Mesenteric fat pad (tissue), 1 donor: Measurements from ENCODE around the gene PDZD7. TPM values are rescaled to one million over a fixed set of nuclear protein-coding genes. Genes with fewer than 3 reads are reported as not detected.
A peak's percentile ranks its signal among the peaks of the same experiment; 100 is the strongest.

Source experiments
- DNase-seq: peaks from one replicate; pipeline ENCODE4 v3.0.0-alpha.2; 2020; ENCODE audit warnings: low spot score
- total RNA-seq: library from RNA; stranded (reverse); fragmentation: NEBNext Ultra II Directional; extraction: Animal tissue kit (Norgen Biotek cat#: 25700); gene quantifications from one replicate; pipeline ENCODE4 v1.2.1, GENCODE V29; 2021
- donor health status: DM: yes; HTN: yes; CAD: no.

Gene PDZD7
- total RNA-seq, 1 donor from 2014 or later, result 0.55 TPM

DNA sequence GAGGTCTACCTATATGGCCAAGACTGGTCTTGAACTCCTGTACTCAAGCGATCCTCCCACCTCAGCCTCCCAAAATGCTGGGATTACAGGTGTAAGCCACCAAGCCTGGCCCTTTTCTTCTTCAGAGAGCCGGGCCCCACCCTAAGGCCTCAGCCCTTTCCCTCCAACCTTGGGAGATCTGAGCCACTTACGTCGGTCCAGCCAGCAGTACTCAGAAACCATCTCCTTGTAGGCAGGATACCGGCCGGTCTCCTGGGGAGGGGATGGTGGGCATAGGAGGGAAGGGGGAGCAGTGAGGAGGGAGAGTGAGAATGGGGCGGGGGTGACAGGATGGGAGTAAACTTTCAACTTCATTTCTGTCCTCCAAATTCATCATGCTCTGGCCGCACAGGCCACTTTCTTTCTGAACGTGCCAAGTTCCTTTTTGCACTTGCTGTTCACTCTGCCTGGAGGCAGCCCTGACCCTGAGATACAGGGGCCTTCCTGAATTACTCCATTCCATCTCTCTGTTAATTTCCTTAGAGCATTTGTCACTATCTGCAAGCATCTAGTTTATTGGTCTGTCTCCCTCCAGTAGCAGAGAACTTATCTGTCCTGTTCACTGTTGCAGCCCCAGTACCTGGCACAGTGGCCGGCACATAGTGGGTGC lies 10.4 kb downstream of the PDZD7 start:
- DNase-seq, result no peak

DNA sequence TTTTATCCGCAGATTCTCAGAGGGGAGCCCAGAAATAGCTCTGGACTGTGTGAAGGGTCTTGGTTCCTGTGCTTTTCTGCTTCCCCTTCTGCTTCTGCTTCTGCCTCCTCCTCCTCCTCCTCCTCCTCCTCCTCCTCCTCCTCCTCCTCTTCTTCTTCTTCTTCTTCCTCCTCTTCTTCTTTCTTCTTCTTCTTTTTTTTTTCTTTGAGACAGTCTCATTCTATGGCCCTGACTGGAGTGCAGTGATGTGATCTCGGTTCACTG lies 11.6 kb downstream of the PDZD7 start:
- DNase-seq, result no peak

DNA sequence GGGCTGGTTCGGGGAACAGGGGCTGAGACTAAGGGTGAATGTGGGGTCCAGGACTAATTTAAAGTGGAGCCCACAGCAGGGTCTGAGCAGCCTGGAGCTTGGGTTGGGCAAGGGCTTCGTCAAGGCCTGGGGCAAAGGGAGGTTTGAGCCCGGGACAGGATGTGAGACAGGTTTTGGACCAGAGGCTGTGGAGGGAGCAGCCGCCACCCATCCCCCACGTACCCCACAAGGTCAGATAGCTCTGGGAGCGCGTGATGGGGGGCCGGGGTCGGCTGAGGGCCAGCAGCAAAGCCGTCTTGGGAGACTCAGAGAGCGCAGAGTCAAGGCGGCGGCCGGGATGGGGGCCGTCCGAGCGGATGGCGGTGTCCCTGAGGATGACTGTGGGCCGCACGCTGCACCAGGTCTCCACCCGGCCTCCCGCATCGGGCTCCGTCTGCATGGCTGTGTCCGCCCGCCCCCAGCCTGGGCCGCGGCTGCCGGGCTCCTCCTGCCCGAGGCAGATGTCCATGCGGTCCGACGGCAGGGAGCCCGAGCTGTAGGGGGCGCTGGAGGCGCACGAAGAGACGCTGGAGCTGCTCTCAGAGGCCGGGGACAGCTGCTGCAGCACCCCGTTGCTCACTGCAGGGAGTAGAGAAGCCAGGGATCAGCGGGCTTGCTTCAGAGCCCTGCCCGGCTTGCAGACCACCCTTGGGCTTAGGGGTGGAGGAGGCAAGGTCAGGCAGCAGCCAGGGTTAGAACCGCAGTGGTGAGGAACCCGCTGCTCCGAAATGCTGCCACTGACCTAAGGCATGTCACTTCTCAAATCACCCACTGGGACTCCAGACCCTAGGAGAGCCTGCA lies 12.1 kb downstream of the PDZD7 start:
- DNase-seq, result peak; percentile 95

DNA sequence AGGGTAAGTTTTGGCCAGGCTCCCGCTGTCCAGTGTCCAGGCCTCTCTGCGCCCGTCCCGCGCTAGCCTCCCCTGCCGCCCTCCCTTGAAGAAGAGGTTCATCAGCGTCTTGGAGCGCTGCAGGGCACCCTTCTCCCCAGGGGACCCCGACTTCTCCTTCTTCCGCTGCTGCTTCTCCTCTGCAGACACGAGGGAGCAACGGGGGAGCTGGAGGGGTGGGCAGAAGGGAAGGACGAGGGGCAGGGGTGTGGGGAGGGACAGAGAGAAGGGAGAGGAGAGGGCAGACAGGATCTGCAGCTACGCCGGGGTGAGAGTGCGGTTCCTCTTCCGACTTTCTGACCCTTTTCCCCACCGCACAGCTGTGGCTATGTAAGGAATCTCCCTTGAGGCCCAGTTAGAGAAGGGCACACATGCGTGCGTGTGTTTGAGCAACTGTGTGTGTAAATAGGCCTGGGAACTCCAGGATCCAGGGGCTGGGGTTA lies 12.8 kb downstream of the PDZD7 start:
- no peak for DNase-seq

GRCh38 chr10:101016814-101017213 lies 14.1 kb downstream of the PDZD7 start:
- no peak for DNase-seq

DNA sequence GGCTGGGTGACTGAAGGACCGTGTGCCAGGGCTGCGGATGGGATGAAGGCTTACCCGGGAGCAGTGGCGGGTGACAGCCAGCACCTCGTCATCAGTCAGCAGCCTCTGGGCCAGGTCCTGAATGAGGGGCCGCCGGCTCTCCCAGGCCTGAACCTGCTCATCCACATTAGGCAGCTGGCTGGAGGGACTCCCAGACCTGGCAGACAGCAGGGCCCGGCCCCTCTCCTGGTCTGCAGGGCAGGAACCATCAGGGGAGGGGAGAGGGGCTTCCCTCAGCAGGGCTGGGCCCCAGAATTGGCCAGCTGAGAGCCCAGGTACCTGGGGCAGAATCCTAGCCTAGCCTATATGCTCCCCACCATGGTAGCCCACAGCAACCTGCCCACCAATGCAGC lies 15.4 kb downstream of the PDZD7 start:
- DNase-seq, result no peak

- DNase-seq, result no peak
These were observed 15.9 kb downstream of the PDZD7 start for GRCh38 chr10:101014966-101015581.

DNA sequence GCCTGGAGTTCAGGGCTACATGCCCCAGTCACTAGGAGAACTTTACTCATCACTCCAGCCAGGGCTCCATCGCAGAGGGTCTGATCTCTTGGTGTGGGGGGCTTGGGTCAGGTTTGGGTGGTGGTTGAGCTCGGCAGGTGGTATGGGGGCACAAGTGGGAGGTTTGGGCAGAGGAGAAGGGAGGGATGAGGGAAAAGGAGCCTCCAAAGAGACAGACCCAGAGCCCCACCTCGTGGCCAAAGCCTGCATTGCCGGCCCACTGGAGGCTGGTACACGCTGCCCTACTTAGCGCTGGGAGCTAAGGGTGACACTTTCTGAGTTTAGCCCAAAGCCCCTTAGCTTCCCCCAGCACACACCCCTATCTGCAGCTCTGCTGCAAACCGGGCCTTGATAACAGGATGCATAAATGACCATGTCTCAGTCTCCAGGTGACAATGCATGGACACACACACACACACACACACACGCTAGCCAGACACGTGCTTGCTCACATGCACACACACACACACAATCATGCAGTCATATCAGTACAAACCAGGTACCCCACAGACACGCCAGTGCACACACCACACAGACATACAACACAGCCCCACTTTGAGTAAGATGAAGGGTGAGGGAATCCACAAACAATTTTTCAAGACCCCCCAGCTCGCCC lies 16.6 kb downstream of the PDZD7 start:
- no peak for DNase-seq

GRCh38 chr10:101013365-101013825 lies 17.5 kb downstream of the PDZD7 start:
- DNase-seq, result no peak

DNA sequence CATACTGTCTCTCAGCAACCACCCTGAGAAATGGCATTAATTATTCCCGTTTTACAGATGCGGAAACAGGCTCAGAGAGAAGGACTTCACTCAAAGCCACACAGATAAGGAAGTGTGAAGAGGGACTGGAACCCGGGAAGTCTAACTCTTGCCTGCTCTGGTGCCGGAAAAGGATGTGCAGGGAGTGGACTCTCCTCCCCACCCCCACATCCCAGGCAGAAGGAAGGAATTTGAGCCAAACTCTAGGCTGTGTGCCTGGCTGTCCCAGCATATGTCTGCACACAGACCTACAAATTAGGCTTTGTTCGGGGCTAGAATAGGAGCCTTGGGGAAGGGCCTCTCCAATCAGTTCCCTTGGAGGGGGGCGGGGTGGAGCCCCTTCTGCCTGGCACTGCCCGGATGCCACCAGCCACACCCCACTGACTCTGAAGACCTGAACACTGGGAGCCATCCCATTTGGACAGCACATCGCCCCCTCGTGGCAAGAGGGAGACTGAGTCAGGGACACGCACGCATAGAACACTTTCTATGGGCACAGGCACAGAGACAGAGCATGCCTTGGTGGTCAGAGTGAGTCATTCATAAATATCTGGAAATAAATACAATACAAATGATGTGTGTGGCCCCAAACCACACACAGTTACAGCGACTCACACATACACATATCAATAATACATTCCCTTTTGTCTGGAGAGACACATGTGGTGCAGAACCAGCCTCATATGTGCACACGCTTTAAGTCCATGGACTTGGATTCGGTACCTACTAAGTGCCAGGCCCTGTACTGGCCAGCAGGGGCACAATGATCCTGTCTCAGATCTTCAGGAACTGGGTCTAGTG lies 18.2 kb downstream of the PDZD7 start:
- peak; percentile 94 for DNase-seq

- DNase-seq, result no peak
These were observed 19.2 kb downstream of the PDZD7 start for GRCh38 chr10:101011517-101012423.

- no peak for DNase-seq
These were observed 20.6 kb downstream of the PDZD7 start for GRCh38 chr10:101010329-101010728.

DNA sequence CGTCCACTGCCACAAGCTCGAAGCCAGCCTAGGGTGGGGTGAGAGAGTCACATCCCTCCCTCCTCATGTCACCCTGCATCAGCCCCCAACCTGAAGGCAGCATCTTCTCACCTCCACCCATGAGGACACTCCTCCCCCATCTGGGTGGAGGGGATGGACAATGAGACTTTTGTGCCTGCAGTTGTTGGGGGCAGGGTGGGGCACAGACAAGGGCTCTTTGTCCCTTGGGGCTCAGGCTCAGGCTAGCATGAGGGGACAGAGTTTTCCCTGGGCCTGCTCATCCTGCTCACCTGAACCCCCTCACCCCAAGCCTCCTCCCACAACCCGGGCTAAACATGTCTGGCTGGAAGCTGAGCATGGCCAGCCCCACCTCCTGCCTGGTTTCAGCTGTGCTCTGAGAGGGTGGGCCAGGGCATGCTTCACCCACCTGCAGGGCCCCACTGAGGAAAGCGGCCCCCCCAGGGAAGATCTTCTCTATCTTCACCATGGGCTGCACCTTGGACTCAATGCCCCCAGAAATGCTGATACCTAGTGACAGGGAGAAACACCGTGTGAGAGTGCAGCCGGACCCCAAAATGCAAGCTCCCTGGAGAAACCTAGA lies 22.0 kb downstream of the PDZD7 start:
- DNase-seq, result no peak

DNA sequence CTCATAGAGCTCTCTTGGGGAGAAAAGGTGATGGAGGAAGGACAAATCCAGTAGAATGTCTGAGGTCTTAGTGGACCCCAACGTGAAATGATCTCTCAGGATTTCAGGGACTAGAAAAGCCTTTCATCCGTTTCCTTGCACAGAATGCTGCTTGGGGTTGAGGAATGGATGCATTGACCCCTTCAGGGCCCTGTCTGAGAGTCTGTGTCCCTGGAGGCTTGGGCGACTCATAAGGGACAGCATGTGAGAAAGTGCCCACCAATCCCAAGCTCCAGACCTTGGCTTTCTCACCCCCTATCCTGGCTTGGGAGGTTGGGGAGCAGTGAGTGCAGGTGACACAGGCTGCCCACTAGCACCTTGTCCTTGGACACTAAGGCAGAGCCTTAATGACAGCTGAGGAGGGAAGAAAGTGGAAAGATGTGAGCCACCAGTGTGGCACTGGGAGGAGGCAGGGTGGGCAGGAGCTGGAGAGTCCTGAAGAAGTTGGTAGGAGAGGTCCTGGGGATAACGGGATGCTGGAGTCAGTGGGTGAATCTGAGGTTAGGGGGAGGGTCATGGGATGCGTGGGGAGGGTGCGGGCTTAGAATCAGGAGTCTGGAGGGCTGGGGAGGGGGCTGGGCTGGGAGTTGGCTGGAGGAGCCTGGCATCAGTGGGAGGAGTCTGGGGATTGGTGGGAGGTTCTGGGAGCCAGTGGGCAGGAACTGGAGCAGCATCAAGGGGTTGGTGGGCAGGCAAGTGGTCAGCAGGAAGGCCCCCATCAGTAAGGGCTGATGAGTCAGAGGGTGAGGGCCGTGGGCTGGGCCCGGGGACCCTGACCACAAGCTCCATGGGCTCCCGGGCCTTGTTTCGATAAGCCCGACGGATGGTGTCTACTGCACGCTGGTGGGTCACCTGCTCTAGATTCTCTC lies 22.8 kb downstream of the PDZD7 start:
- no peak for DNase-seq

- no peak for DNase-seq
These were observed 23.7 kb downstream of the PDZD7 start for GRCh38 chr10:101007099-101007711.

GRCh38 chr10:101006593-101007098 lies 24.3 kb downstream of the PDZD7 start:
- no peak for DNase-seq

DNA sequence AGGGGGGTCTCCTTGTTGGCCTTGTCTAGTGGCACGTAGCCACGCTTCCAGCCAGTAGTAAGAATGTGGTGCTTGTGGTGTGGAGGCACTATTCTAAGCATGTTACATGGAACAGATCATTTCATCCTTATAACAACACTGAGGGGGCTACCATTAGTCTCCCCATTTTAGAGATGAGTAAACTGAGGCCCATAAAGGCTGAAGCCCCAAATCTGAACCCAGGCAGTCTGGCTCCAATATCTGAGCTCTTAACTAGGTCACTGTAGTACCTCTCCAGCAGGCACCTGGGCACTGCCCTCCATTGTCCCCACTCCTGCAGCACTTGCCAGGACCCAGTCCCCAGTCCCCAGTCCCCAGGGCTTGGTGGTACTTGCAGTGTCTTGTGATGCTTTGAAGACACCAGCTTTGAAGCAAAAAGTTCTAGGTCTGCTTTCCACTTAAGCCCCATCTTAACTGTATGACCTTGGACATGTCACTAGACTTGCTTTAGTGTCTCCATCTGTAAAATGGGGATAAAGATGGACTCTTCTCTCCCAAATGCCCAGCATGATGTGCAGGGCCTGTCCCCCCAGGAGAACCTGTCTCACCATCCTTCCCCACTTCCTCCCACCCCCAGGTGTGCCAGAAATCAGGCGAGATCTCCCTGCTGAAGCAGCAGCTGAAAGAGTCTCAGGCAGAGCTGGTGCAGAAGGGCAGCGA lies 24.9 kb downstream of the PDZD7 start:
- no peak for DNase-seq
